ENCODE data around the gene HSPG2.

DNA sequence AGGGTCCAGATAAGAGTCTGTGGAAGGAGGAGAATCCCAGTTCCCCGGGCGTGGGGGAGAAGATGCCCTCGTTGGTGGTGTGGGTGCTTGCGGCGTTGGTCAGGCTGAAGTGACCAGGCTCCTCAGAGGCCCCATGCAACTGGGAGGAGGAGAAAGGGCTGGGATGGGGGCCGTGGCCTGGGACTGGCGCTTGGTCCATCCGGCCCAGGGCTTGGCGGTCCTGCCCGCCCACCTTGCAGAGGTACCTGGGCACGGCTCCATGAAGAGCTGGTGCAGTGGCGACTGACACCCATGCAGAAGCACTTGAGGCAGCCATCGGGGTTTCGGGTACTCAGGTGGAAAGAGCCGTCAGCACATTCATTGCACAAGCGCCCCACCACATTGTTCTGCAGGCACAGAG, 60.8 kb downstream of the HSPG2 start:
- no peak for TF ChIP-seq TAF1 (IDR thresholded peaks at IDR 0.05; ENCODE audit: low read depth)
- TF ChIP-seq SMC3 (conservative IDR thresholded peaks at IDR 0.05; ENCODE audit: poor library complexity) = no peak

Measured in neural cell (in vitro differentiated cells).